Panc1 (cell line): ENCODE data around the gene C12orf43.

Experiments
- POLR2AphosphoS5 ChIP-seq: IDR thresholded peaks from 2 replicates; pipeline ENCODE4 v1.6.1; 2012; ENCODE audit warnings: mild to moderate bottlenecking, low read depth, low read length, moderate library complexity
- SIN3A ChIP-seq: IDR thresholded peaks from 2 replicates; pipeline ENCODE4 v1.6.1; 2012; ENCODE audit warnings: low read depth, mild to moderate bottlenecking, low read length, moderate library complexity, borderline replicate concordance; ENCODE audit not compliant: insufficient read depth
- TCF7L2 ChIP-seq: IDR thresholded peaks from 2 replicates; pipeline ENCODE4 v1.6.1; 2011; ENCODE audit warnings: mild to moderate bottlenecking, low read depth, low read length, inconsistent platforms
- TF ChIP-seq, protein P1 (sequence below): fragments of 450-650 bp; IDR thresholded peaks from 2 replicates; pipeline ENCODE4 v1.5.1; 2017; ENCODE audit warnings: mild to moderate bottlenecking

DNA sequence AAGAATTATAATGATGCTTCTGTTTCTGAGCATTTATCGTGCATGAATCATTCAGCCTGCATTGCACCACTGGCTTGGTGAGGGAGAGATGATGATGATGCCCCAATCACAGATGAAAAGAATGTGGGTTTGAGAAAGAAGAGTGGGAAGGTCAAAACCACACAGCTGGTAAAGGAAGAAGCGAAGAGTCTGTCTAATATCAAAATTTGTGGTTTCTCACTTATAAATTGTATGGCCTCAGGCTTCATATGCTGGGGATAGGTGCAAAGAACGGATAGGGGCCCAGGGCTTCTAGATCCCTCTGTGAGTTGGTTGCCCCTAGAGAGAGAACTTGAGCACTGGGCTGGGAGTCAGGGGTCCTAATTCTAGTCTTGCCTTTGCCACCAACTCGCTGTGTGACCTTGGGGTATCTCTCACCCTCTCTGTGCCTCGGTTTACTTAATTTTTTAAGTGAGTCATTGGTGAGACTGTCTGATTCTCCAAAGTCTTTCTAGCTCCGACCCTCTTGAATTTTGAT is 20.6 kb upstream of the C12orf43 start:
- TF ChIP-seq, protein P1, sequence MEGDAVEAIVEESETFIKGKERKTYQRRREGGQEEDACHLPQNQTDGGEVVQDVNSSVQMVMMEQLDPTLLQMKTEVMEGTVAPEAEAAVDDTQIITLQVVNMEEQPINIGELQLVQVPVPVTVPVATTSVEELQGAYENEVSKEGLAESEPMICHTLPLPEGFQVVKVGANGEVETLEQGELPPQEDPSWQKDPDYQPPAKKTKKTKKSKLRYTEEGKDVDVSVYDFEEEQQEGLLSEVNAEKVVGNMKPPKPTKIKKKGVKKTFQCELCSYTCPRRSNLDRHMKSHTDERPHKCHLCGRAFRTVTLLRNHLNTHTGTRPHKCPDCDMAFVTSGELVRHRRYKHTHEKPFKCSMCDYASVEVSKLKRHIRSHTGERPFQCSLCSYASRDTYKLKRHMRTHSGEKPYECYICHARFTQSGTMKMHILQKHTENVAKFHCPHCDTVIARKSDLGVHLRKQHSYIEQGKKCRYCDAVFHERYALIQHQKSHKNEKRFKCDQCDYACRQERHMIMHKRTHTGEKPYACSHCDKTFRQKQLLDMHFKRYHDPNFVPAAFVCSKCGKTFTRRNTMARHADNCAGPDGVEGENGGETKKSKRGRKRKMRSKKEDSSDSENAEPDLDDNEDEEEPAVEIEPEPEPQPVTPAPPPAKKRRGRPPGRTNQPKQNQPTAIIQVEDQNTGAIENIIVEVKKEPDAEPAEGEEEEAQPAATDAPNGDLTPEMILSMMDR: no peak
- TF ChIP-seq TCF7L2 (no peak), SIN3A (no peak), POLR2AphosphoS5 (no peak)
